ENCODE measurements around the gene UBE2N.
"Not testable (repeated sequence)": the region's sequence is repeated elsewhere in the genome, so short reads cannot be mapped to it uniquely, and the experiment has no call there.

Gene UBE2N

DNA sequence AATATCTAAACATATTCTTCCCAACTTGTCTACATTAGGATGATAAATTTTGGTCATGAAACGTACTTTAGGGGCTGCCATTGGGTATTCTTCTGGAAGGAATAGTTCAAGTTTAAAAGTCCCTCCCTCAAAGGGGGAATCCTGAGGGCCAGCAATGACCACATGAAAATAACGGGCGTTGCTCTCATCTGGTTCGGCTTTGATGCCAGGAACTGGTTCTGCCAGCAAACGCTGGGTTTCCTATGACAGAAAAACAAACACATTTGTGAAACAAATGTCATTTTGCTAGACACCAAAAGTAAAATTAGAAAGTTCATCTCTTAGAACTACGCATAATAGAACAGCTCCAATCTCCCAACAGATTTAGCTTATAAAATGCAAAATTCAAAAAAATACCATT, 30.7 kb downstream of the UBE2N start:
- not testable (repeated sequence) for DNase-seq

DNA sequence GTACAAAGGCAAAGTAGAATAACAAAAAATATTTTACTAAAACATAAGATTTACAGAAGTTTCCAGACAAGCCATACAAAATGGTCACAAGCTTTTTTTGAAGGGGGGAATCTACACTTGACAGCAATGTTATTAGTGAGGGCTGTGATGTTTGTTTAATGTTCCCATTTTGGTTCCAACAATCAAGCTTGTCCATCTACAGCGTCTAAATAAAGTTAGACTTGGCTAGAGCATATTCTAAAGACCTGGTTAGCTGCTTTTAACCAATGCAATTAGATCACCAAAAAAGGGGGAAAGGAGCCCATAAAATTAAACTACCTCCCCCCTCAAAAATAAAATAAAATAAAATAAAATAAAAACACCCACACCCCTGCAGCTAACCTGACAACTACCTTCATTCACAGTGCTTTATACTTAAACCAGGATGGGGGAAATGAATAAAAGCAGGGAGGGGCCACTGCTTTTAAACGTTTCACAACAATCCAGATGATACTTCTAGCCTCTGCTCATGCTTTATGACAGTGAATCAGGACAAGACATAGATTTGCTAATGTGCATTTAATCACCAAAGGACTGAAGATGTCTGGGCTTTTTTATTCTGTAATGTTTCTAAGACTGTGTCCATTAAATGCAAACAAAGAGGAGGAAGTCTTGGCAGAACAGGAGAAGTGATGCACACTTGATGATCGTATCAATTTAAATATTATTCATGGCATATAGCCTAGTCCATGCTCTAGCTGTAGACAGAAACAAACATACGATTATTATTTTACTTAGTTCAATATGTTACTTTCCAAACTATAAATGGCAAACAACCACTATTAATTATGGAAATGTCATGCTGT, 32.2 kb downstream of the UBE2N start:
- DNase-seq, result not testable (repeated sequence)

DNA sequence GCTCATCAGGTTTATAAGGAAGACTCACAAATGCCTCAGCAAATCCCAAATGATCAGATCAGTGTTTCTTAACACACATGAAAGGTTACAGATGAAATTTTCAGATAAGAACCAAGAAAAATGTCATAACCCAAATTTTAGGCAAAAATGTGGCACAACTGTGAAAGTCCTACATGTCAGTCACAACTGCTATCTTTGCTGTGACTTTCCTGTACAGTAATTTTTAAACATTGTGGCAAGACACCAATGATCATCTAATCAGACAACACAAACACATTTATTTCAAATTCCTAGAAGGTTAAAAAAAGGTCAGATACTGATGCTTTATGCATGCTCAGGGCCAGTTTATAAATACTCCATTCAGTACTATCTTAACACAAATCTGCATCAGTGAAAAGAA, 32.9 kb downstream of the UBE2N start:
- DNase-seq, result no peak

- no peak for DNase-seq
These were observed 33.8 kb downstream of the UBE2N start for GRCh38 chr12:93407963-93408283.

- peak; percentile 15 to 56 (median 38) for DNase-seq
These were observed 34.4 kb downstream of the UBE2N start for GRCh38 chr12:93407054-93407962.

GRCh38 chr12:93404961-93405849, 36.5 kb downstream of the UBE2N start:
- no peak for DNase-seq

DNA sequence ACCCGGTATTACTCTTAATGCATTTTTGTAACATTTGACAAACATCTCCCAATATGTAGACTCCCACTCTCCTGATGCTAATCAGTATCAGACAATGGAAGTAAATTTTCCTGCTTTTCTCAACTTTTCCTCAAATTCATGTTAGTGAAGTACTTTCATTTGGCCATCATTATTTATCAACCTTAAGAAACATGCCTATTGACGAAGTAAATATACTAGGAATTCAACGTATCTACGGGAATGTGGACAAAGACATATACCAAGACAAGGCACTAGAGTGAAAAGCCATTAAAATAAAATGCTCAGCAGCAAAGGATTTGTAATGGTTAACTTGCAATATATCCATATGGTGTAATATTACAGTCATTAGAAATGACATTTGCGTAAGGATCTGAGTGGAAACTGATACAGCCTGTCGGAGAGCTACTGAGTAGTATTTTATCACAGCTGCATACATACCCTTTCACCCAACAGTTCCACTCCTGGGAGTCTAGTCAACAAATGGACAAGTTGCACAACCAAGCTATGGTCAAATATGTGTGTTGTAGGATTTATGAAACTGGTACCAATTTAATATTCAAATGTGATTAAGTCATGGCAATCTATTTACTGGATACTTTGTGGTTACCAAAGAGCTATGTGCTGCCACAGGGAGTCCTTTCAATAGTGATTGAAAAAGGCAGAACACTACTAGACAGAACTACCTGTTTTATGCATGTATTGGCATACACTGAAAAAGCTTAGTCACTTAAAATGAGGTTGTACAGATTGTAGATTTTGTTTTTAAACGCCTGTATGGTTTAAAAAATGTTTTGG, 37.6 kb downstream of the UBE2N start:
- no peak for DNase-seq

GRCh38 chr12:93402333-93403311, 39.1 kb downstream of the UBE2N start:
- DNase-seq, result no peak

GRCh38 chr12:93399183-93399863, 42.4 kb downstream of the UBE2N start:
- DNase-seq, result not testable (repeated sequence)

GRCh38 chr12:93397412-93397811, 44.3 kb downstream of the UBE2N start:
- DNase-seq, result no peak

GRCh38 chr12:93393425-93393824, 48.3 kb downstream of the UBE2N start:
- no peak for DNase-seq

- DNase-seq, result no peak
These were observed 51.0 kb downstream of the UBE2N start for GRCh38 chr12:93390549-93391297.

DNA sequence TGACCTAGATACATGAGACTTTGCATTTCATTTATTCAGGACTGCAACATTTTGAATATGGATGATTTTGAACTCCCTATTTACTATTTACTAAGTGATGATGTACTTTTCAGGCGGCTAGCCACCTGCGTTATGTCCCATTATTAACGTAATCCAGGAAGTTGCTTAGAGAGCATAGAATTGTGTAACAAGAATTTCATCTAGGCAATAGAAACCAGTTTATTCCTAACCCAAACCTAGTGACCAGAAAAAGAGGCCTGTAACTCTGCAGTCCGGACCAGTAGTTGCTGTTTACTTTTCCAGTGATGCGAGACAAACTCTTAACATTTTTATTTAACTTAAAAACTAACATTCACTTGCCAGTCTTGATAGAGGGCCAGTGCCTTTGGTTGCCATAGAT, 51.7 kb downstream of the UBE2N start:
- DNase-seq, result peak in 2 of 4 experiments; percentile 18 to 29

DNA sequence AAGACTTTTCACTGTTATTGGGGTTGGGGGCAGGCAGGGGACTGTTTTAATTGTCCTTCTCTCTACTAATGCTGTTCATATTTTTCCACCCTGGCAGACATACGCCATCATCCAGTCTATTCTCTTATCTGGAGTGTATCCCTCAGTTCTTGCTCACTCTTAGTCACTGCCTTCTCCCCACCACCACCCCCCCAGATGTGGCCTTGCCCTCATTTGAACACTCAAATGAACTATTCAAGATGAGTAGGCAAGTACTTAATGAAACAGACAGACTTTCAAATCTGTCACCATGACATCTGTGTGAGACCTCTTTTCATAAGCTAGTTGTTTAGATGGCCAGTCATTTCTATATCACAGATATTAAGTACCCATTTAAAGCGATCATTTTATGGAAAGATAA, 54.0 kb downstream of the UBE2N start:
- no peak for DNase-seq

DNA sequence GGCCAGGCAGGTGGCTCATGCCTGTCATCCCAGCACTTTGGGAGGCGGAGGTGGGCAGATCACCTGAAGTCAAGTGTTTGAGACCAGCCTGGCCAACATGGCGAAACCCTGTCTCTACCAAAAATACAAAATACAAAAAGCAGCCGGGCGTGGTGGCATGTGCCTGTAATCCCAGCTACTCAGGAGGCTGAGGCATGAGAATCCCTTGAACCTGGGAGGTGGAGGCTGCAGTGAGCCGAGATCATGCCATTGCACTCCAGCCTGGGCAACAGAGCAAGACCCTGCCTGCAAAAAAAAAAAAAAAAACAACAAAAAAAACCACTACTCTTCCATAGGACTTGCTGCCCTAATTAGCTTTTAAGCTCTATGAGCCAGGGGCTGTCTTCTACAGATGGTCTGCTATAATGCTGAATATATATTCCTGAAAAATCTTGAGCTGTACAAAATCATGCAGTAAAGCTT, 59.7 kb downstream of the UBE2N start:
- DNase-seq, result not testable (repeated sequence)

- DNase-seq, result no peak
These were observed 60.4 kb downstream of the UBE2N start for GRCh38 chr12:93381161-93381975.

DNA sequence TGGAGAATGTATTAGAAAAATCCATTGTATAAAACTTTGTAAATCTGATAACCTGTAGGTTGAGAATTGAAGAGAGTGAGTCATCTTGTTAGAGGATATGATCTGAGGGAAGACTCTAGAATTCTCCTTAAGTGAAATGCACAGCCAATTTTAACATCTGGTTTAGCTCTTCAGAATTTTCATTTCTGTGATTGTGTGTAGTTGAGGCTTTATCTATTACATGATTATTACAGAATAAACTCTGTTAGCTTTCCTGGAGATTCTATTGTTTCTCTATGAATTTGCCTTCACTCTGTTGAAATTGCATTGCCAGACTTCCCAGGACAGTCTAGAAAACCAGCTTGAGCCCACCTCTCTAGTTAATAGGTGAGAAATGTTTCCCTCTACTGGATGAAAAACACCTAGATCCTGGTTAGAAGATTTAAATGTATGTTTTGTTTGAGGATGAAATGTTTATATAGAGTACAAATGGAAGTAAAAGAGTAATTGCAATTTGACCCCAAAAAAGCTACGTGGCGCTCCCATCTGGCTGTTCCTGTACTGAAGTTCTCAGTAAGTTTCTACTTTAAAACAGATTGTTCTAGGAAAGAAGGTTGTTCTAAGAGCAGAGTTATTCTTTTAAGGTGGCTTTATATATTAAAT, 61.1 kb downstream of the UBE2N start:
- no peak for DNase-seq

GRCh38 chr12:93379981-93380361, 61.8 kb downstream of the UBE2N start:
- DNase-seq, result no peak

Data from suppressor macrophage (primary cell).